ENCODE measurements around the gene NANOS3. TPM values are rescaled to one million over a fixed set of nuclear protein-coding genes. Genes with fewer than 3 reads are reported as not detected.

NANOS3 gene
- total and polyA plus RNA-seq, 9 of the 15 experiments (the other 6 are each of a cell fraction or from before 2014, with no cell fraction given) = not detected

DNA sequence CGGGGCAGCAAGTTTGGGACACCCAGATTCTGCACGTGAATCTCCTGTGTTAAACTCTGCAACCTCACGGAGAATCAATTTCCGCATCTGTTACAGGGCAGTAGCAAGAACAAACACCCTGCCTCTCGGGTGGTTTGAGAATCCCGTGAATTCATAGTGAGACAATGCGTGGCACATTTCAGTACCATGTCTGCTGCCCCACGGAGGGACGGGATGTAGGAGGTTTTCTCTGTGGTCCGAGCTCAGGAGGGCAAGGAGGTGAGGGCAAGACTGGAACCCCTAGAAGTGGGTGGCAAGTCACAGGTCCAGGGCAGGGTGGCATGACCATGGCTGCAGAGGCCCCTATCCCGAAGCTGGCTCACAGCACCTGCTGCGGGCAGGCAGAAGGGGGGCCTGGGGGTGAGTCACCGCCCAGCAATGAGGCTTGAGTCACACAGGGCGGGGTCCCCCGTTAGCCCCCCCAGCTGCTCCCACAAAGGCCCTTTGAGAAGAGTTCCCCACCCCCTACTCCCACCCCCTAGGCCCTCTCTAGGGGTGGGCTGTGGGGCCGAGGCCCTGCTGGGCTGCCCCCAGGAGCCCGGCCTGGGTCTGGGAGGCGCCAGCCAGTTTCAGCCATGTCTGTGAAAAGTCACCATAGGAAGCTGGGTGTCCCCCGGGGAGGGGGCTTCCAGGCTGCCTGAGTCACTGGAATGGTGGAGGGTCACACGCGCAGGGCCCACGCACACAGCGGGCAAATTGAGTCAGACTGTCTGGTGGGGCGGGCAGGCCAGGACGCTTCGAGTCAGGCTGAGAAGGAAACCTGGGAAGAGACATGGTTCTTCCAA lies 25.8 kb upstream of the NANOS3 start (continued):
- TF ChIP-seq POLR2H (tag; IDR thresholded peaks at IDR 0.05; ENCODE audit: low read depth) (no peak), ZNF79 (CRISPR knock-in tag; IDR thresholded peaks at IDR 0.05; ENCODE audit: low read depth) (no peak), ZNF695 (CRISPR knock-in tag; IDR thresholded peaks at IDR 0.05) (no peak), CBX1 (IDR thresholded peaks at IDR 0.05; ENCODE audit: low read depth) (no peak), LCOR (CRISPR knock-in tag; IDR thresholded peaks at IDR 0.05) (no peak)
- TF ChIP-seq, protein P1, sequence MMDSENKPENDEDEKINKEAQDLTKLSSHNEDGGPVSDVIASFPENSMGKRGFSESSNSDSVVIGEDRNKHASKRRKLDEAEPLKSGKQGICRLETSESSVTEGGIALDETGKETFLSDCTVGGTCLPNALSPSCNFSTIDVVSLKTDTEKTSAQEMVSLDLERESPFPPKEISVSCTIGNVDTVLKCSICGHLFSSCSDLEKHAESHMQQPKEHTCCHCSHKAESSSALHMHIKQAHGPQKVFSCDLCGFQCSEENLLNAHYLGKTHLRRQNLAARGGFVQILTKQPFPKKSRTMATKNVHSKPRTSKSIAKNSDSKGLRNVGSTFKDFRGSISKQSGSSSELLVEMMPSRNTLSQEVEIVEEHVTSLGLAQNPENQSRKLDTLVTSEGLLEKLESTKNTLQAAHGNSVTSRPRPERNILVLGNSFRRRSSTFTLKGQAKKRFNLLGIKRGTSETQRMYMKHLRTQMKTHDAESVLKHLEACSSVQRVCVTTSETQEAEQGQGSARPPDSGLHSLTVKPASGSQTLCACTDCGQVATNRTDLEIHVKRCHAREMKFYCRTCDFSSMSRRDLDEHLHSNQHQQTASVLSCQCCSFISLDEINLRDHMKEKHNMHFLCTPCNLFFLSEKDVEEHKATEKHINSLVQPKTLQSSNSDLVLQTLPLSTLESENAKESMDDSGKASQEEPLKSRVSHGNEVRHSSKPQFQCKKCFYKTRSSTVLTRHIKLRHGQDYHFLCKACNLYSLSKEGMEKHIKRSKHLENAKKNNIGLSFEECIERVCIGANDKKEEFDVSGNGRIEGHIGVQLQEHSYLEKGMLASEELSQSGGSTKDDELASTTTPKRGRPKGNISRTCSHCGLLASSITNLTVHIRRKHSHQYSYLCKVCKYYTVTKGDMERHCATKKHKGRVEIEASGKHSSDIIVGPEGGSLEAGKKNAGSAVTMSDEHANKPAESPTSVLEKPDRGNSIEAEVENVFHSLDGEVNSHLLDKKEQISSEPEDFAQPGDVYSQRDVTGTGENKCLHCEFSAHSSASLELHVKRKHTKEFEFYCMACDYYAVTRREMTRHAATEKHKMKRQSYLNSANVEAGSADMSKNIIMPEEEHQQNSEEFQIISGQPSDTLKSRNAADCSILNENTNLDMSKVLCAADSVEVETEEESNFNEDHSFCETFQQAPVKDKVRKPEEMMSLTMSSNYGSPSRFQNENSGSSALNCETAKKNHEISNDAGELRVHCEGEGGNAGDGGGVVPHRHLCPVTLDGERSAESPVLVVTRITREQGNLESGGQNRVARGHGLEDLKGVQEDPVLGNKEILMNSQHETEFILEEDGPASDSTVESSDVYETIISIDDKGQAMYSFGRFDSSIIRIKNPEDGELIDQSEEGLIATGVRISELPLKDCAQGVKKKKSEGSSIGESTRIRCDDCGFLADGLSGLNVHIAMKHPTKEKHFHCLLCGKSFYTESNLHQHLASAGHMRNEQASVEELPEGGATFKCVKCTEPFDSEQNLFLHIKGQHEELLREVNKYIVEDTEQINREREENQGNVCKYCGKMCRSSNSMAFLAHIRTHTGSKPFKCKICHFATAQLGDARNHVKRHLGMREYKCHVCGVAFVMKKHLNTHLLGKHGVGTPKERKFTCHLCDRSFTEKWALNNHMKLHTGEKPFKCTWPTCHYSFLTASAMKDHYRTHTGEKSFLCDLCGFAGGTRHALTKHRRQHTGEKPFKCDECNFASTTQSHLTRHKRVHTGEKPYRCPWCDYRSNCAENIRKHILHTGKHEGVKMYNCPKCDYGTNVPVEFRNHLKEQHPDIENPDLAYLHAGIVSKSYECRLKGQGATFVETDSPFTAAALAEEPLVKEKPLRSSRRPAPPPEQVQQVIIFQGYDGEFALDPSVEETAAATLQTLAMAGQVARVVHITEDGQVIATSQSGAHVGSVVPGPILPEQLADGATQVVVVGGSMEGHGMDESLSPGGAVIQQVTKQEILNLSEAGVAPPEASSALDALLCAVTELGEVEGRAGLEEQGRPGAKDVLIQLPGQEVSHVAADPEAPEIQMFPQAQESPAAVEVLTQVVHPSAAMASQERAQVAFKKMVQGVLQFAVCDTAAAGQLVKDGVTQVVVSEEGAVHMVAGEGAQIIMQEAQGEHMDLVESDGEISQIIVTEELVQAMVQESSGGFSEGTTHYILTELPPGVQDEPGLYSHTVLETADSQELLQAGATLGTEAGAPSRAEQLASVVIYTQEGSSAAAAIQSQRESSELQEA (IDR thresholded peaks at IDR 0.05; ENCODE audit: low read depth) = no peak
- TF ChIP-seq, protein P2, sequence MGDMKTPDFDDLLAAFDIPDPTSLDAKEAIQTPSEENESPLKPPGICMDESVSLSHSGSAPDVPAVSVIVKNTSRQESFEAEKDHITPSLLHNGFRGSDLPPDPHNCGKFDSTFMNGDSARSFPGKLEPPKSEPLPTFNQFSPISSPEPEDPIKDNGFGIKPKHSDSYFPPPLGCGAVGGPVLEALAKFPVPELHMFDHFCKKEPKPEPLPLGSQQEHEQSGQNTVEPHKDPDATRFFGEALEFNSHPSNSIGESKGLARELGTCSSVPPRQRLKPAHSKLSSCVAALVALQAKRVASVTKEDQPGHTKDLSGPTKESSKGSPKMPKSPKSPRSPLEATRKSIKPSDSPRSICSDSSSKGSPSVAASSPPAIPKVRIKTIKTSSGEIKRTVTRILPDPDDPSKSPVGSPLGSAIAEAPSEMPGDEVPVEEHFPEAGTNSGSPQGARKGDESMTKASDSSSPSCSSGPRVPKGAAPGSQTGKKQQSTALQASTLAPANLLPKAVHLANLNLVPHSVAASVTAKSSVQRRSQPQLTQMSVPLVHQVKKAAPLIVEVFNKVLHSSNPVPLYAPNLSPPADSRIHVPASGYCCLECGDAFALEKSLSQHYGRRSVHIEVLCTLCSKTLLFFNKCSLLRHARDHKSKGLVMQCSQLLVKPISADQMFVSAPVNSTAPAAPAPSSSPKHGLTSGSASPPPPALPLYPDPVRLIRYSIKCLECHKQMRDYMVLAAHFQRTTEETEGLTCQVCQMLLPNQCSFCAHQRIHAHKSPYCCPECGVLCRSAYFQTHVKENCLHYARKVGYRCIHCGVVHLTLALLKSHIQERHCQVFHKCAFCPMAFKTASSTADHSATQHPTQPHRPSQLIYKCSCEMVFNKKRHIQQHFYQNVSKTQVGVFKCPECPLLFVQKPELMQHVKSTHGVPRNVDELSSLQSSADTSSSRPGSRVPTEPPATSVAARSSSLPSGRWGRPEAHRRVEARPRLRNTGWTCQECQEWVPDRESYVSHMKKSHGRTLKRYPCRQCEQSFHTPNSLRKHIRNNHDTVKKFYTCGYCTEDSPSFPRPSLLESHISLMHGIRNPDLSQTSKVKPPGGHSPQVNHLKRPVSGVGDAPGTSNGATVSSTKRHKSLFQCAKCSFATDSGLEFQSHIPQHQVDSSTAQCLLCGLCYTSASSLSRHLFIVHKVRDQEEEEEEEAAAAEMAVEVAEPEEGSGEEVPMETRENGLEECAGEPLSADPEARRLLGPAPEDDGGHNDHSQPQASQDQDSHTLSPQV (IDR thresholded peaks at IDR 0.05) = peak; percentile 49; the same call in 1 of the 2 replicates
- TF ChIP-seq, protein P3, sequence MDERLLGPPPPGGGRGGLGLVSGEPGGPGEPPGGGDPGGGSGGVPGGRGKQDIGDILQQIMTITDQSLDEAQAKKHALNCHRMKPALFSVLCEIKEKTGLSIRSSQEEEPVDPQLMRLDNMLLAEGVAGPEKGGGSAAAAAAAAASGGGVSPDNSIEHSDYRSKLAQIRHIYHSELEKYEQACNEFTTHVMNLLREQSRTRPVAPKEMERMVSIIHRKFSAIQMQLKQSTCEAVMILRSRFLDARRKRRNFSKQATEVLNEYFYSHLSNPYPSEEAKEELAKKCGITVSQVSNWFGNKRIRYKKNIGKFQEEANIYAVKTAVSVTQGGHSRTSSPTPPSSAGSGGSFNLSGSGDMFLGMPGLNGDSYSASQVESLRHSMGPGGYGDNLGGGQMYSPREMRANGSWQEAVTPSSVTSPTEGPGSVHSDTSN (CRISPR knock-in tag; IDR thresholded peaks at IDR 0.05; ENCODE audit: low read depth) = no peak
- TF ChIP-seq, protein P3 (tag; conservative IDR thresholded peaks at IDR 0.05; ENCODE audit: low read depth) = no peak
- TF ChIP-seq, protein P4, sequence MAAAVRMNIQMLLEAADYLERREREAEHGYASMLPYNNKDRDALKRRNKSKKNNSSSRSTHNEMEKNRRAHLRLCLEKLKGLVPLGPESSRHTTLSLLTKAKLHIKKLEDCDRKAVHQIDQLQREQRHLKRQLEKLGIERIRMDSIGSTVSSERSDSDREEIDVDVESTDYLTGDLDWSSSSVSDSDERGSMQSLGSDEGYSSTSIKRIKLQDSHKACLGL (CRISPR knock-in tag; IDR thresholded peaks at IDR 0.05; ENCODE audit: borderline replicate concordance, poor library complexity, severe bottlenecking) = no peak
